BLaER1 (cell line): ENCODE data around the gene ZDHHC22.

Source experiments
- H3K27ac ChIP-seq: shearing (Covaris generic); formaldehyde crosslinking; 2 replicates; pipeline ENCODE4 v1.8.1; 2022
- H3K27me3 ChIP-seq: shearing (Covaris generic); formaldehyde crosslinking; 2 replicates; pipeline ENCODE4 v1.8.1; 2022
- H3K36me3 ChIP-seq: shearing (Covaris generic); formaldehyde crosslinking; 2 replicates; pipeline ENCODE4 v1.8.1; 2022
- H3K4me1 ChIP-seq: shearing (Covaris generic); formaldehyde crosslinking; 2 replicates; pipeline ENCODE4 v1.8.1; 2022
- H3K4me2 ChIP-seq: shearing (Covaris generic); formaldehyde crosslinking; 2 replicates; pipeline ENCODE4 v1.8.1; 2022
- H3K4me3 ChIP-seq: shearing (Covaris generic); formaldehyde crosslinking; 2 replicates; pipeline ENCODE4 v1.8.1; 2022
- H3K9ac ChIP-seq: shearing (Covaris generic); formaldehyde crosslinking; 2 replicates; pipeline ENCODE4 v1.8.1; 2022
- H3K9me3 ChIP-seq: shearing (Covaris generic); formaldehyde crosslinking; 2 replicates; pipeline ENCODE4 v1.8.1; 2022
- H4K20me1 ChIP-seq: shearing (Covaris generic); formaldehyde crosslinking; 2 replicates; pipeline ENCODE4 v1.8.1; 2022
- Cebpa-rat ChIP-seq: shearing (Covaris generic); IDR thresholded peaks from 2 replicates; pipeline ENCODE4 v1.8.1; 2022

The ZDHHC22 gene

DNA sequence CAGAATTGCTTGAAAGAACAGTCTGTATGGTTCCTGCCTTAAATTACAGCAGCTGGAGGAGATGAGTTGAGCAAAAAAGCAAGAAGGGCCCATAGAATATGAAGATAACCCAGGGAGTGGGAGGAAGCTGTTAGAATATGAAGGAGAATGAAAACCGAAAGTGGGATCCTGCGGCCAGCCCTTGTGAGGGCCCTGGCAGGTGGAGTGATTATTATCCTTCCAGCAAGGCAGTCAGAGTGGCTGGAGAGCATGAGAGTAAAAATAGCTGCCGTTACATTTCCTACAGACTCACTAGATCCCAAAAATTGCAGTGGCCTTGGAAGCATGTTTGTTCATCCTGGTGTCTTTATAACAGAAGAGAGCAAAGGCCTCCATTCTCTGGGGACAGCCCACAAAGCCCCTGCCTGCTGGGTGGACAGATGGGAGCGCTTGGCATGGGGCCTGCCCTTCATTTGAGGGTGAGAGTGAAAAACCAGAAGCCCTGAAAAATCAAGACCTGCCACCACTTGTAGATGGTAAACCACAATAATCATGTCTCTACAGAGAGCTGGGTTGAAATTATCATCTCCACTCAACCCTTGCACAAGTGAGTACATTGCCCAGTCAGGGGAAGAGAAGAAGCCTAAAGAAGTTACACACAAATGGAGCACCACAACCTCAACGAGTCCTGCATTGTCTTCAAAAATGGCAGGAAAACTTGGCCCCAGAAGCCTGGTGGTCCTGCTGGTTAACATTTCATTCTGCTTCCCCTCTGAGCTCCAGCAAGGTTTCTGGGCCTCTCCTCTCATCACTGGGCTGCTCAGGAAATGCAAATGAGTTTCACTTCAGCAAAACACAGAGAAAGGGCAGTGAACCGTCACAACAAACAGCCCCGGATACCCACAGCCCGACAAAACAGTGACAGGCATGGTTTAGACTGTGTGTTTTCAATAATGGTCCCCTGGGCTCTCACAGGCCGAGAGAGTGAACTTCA lies 20.5 kb downstream of the ZDHHC22 start:
- H3K27me3 ChIP-seq = peaks cover 37% of the 10 kb centered on the region
- H4K20me1 ChIP-seq = peaks cover 53% of the 10 kb centered on the region
- peak overlapping the region; percentile 49 for H3K4me3 ChIP-seq
- H3K4me2 ChIP-seq = peak overlapping the region; percentile 86
- H3K9ac ChIP-seq = peak overlapping the region; percentile 61
- H3K36me3 ChIP-seq = peaks cover 7% of the 10 kb centered on the region
- peak overlapping the region; percentile 76 for H3K27ac ChIP-seq
- H3K4me1 ChIP-seq = peaks cover 71% of the 10 kb centered on the region
- no peaks in the 10 kb centered on the region for H3K9me3 ChIP-seq
- TF ChIP-seq Cebpa-rat = no peak

DNA sequence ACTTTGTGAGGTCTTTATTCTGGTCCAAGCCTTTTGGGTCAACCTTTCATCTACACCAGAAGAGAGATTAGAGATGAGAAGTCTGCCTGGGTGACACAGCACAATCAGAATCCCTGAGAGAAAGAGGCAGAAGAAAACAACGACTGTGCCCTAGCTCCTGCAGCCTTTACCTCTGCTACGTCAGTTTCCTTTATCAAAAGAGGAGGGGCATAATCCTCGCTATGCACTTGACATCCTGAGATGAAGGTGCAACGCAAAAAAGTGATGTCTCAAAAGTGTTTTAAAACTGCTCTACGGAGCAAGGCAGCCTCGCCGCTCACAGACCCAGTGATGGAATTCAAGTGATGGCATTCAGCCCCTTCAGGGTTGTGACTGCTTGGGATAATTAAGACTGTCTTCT lies 21.7 kb downstream of the ZDHHC22 start:
- Histone ChIP-seq H3K9me3 (no peaks in the 10 kb centered on the region), H3K4me2 (peak overlapping the region; percentile 86), H3K27ac (peak overlapping the region; percentile 76; the same call in 1 of the 2 replicates), H4K20me1 (peaks cover 41% of the 10 kb centered on the region), H3K36me3 (peaks cover 10% of the 10 kb centered on the region), H3K27me3 (peaks cover 25% of the 10 kb centered on the region), H3K4me3 (no peak overlapping the region), H3K9ac (no peak overlapping the region), H3K4me1 (peaks cover 62% of the 10 kb centered on the region)
- TF ChIP-seq Cebpa-rat = no peak

DNA sequence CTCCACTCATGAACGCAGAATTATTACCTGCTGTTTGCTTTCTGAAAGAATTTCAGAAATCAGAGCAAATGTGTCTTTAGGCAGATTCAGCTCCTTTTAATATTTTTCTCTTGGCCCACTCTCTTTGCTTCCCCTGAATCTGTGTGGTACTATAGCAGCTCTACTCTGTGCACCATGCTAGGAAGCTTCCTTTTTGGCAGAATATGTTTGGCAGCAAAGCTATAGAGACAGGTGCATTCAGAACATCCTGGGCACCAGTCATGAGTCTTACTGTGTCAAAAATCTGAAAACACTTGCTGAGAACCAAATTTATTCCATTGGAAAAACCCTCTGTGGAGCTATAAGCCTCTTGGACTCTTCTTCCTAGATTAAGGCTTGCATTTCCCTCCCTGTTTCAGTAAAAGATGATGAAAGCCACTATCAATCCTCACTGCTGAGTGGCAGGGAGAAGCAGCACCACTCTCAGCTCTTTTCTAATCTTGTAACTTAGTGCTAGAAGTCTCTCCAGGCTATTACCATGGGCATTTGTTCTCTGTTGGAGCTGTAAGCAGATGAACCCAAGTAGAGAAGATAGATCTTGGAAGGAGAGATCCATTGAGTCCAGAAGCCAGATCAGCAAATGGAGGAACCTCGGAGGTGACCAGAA lies 25.3 kb downstream of the ZDHHC22 start:
- Histone ChIP-seq H3K27me3 (no peaks in the 10 kb centered on the region), H3K4me2 (no peak overlapping the region), H3K9ac (no peak overlapping the region), H4K20me1 (peaks cover 8% of the 10 kb centered on the region), H3K4me3 (no peak overlapping the region), H3K9me3 (no peaks in the 10 kb centered on the region), H3K27ac (no peak overlapping the region), H3K4me1 (peaks cover 28% of the 10 kb centered on the region), H3K36me3 (peaks cover 45% of the 10 kb centered on the region)
- TF ChIP-seq Cebpa-rat = no peak

DNA sequence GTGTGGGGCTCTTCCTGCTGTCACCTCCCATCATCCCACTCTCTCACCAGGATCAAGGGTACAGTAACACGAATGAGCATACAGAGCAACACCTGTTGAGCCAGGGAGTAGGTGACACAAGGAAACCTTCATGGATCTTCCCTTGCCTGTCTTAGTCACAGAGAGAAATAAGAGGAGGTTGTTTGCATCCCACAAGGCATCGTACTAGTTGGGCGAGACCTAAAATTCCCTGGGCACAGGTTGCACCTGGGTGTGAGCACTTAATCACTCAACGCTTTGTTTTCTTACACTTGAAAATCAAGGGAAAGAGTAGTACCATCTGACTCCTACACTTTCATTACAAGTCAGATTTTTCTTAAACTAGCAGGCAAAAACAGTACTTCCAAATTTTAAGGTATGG lies 27.0 kb downstream of the ZDHHC22 start:
- peaks cover 62% of the 10 kb centered on the region for H3K36me3 ChIP-seq
- H3K9me3 ChIP-seq = no peaks in the 10 kb centered on the region
- no peak overlapping the region for H3K9ac ChIP-seq
- no peaks in the 10 kb centered on the region for H3K27me3 ChIP-seq
- no peak overlapping the region for H3K27ac ChIP-seq
- H3K4me3 ChIP-seq = no peak overlapping the region
- H3K4me1 ChIP-seq = peaks cover 11% of the 10 kb centered on the region
- TF ChIP-seq Cebpa-rat = no peak
- H4K20me1 ChIP-seq = peaks cover 6% of the 10 kb centered on the region; the same call in 1 of the 2 replicates
- no peak overlapping the region for H3K4me2 ChIP-seq

DNA sequence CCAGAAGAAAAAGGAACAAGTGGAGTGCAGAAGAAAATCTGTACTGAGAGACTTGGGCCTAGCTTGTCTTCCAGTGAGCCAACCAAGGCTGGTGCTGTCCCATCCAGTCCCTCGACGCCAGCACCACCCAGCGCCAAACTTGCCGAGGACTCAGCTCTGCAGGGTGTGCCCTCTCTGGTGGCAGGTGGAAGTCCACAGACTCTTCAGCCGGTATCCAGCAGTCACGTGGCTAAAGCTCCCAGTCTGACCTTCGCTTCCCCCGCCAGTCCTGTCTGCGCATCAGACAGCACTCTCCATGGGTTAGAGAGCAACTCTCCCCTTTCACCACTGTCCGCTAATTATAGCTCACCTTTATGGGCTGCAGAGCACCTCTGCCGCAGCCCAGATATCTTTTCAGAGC lies 27.9 kb downstream of the ZDHHC22 start:
- Histone ChIP-seq H3K36me3 (peaks cover 72% of the 10 kb centered on the region), H3K9me3 (no peaks in the 10 kb centered on the region), H3K27ac (no peak overlapping the region), H4K20me1 (peaks cover 8% of the 10 kb centered on the region; the same call in 1 of the 2 replicates), H3K4me3 (no peak overlapping the region), H3K4me2 (no peak overlapping the region), H3K9ac (no peak overlapping the region), H3K4me1 (peaks cover 1% of the 10 kb centered on the region), H3K27me3 (no peaks in the 10 kb centered on the region)
- no peak for TF ChIP-seq Cebpa-rat

DNA sequence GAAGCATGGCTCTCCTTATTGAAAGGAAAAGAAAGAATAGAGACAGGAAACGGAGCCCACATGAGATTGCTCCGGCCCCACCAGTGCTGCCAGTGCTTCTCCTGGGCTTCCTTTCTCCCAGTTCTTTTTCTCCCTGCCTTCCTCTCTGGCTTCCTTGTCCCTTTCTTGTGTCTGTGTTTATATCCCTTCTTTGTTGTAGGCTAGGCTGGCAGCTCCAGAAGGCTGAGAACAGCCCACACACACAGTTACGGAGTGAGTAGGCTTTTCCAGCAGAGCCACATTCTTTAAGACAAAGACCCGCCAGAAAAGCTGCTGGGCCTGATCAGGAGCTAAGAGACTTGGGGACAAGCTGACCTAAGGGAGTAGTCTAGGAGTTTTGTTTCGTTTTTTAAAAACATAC lies 30.6 kb downstream of the ZDHHC22 start:
- H3K9me3 ChIP-seq = no peaks in the 10 kb centered on the region
- no peaks in the 10 kb centered on the region for H3K27me3 ChIP-seq
- H3K4me3 ChIP-seq = no peak overlapping the region
- no peak overlapping the region for H3K27ac ChIP-seq
- no peak for TF ChIP-seq Cebpa-rat
- H4K20me1 ChIP-seq = 0 out of 2 replicates have a peak, but pooled peaks cover 8% of the 10 kb centered on the region
- H3K9ac ChIP-seq = no peak overlapping the region
- H3K4me1 ChIP-seq = no peaks in the 10 kb centered on the region
- H3K36me3 ChIP-seq = peaks cover 91% of the 10 kb centered on the region
- H3K4me2 ChIP-seq = no peak overlapping the region

DNA sequence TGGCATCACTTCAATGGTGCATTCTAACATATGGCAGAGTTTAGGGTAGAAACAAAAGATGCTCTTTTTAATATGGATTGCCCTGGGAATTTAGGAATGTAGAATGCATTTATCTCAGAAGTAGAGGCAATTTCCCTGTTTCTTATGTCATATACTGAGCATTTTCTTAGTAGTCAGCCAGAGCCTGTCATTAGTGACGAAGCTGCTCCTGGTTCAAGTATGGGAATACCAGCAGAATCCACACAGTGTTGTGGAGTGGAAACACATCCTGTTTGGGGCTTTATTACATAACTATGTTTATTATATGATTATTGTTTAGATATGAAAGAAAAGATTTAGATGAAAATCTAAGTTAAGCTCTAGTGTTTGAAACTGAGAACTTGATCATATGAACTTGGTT lies 31.3 kb downstream of the ZDHHC22 start:
- Histone ChIP-seq H3K9ac (no peak overlapping the region), H3K4me2 (no peak overlapping the region), H3K4me1 (no peaks in the 10 kb centered on the region), H3K27ac (no peak overlapping the region), H3K27me3 (no peaks in the 10 kb centered on the region), H3K36me3 (peaks cover 96% of the 10 kb centered on the region), H4K20me1 (0 out of 2 replicates have a peak, but pooled peaks cover 8% of the 10 kb centered on the region), H3K9me3 (no peaks in the 10 kb centered on the region), H3K4me3 (no peak overlapping the region)
- no peak for TF ChIP-seq Cebpa-rat

DNA sequence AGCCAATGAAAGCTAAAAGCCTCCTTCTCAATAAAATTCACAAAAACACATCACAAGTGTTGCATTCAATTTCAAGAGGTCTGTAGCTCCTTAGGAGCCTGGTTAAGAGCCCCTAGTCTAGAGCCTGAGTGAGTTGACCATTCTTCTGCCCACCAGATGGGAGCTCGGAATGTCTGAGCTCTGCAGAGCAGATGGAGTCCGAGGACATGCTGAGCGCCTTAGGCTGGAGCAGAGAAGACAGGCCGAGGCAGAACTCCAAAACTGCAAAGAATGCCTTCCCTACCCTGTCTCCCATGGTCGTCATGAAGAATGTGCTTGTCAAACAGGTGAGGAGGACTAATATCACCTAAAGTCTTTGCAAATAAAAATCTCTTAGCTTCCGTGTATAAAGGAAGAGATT lies 31.9 kb downstream of the ZDHHC22 start:
- TF ChIP-seq Cebpa-rat = no peak
- Histone ChIP-seq H3K4me3 (no peak overlapping the region), H3K9ac (no peak overlapping the region), H3K27me3 (no peaks in the 10 kb centered on the region), H3K4me1 (no peaks in the 10 kb centered on the region), H3K9me3 (no peaks in the 10 kb centered on the region), H3K4me2 (no peak overlapping the region), H3K27ac (no peak overlapping the region), H4K20me1 (peaks cover 8% of the 10 kb centered on the region; the same call in 1 of the 2 replicates), H3K36me3 (peaks cover 95% of the 10 kb centered on the region)

DNA sequence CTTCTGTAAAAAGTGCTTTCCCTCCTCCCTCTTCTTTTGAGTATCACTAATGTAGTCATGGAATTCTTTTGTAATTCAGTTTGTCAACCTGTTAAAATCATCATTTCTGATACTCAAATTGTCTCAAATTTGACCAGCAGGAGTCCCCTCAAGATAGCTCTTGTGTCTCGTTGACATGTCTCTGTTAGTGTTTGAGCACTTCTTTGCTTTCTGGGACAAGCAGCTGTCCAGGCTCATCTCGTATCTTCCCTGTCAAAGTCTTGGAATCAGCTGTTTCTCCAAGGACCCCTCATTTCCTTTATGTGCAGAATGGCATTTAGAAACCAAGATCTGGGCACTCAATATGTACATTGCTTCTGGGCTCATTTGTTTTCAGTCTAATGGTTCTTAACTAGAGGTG lies 32.8 kb downstream of the ZDHHC22 start:
- Histone ChIP-seq H3K9me3 (no peaks in the 10 kb centered on the region), H3K4me1 (no peaks in the 10 kb centered on the region), H3K27ac (no peak overlapping the region), H3K4me2 (no peak overlapping the region), H3K4me3 (no peak overlapping the region), H3K36me3 (peaks cover 86% of the 10 kb centered on the region), H3K27me3 (no peaks in the 10 kb centered on the region), H3K9ac (no peak overlapping the region), H4K20me1 (peaks cover 8% of the 10 kb centered on the region; the same call in 1 of the 2 replicates)
- TF ChIP-seq Cebpa-rat = no peak

DNA sequence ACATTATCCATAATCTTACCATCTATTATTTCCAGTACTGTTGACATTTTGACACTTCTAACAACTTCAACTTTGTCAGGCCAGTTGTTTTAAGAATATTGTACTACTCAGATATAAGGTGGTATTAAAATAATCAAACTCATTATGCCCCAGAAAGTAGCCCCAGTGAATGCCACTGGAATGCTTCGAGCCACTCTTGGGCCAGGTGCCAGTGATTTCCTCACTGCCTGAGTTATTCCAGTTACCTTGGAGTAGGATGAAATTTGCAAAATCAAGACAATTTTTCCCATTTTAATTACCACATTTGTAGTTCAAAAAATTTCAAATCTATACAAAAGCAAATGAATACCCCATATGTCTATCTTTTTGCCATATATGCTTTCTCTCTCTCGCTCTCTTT lies 34.4 kb downstream of the ZDHHC22 start:
- Histone ChIP-seq H3K27ac (no peak overlapping the region), H4K20me1 (peaks cover 10% of the 10 kb centered on the region; the same call in 1 of the 2 replicates), H3K4me3 (no peak overlapping the region), H3K27me3 (no peaks in the 10 kb centered on the region), H3K9me3 (no peaks in the 10 kb centered on the region), H3K36me3 (peaks cover 70% of the 10 kb centered on the region), H3K4me2 (no peak overlapping the region), H3K4me1 (peaks cover under 1% of the 10 kb centered on the region; the same call in 1 of the 2 replicates), H3K9ac (no peak overlapping the region)
- TF ChIP-seq Cebpa-rat = no peak
